HepG2 (cell line): ENCODE data around the gene GCM1. TPM values are rescaled to one million over a fixed set of nuclear protein-coding genes. Genes with fewer than 3 reads are reported as not detected.

Experiments used
- ARID5B ChIP-seq: IDR thresholded peaks from 2 replicates; pipeline ENCODE4 v1.4.0; 2020; ENCODE audit warnings: mild to moderate bottlenecking, missing genetic modification reagents
- CHD2 ChIP-seq: IDR thresholded peaks from 2 replicates; pipeline ENCODE4 v1.6.1; 2011; ENCODE audit warnings: low read depth, low read length, improper control_type of control experiment
- CREM ChIP-seq, 2 experiments: sonication (generic) in 1 of 2; formaldehyde crosslinking in 1 of 2; IDR thresholded peaks; 2 replicates each; pipeline versions ENCODE4 v1.4.0 to v1.6.1; 2016 to 2020; ENCODE audit warnings: antibody characterized with exemption in 1 of 2, mild to moderate bottlenecking in 1 of 2, missing genetic modification reagents in 1 of 2
- EHMT2 ChIP-seq: fragments of 200-600 bp; sonication (generic); IDR thresholded peaks from 2 replicates; pipeline ENCODE4 v1.7.0; 2017; ENCODE audit warnings: antibody characterized with exemption, low read depth, low read length, borderline replicate concordance
- HDAC1 ChIP-seq: sonication (generic); formaldehyde crosslinking; IDR thresholded peaks from 2 replicates; pipeline ENCODE4 v1.5.1; 2020; ENCODE audit warnings: mild to moderate bottlenecking, missing genetic modification reagents
- ISL2 ChIP-seq: sonication (generic); formaldehyde crosslinking; IDR thresholded peaks from 2 replicates; pipeline ENCODE4 v1.5.0; 2020; ENCODE audit warnings: missing genetic modification reagents
- KLF16 ChIP-seq, 2 experiments: sonication (generic) in 1 of 2; formaldehyde crosslinking in 1 of 2; IDR thresholded peaks; 2 replicates each; pipeline versions ENCODE4 v1.6.1 to v1.8.0; 2016 to 2023; ENCODE audit warnings: missing genetic modification reagents in 2 of 2, missing compliant biosample characterization in 1 of 2
- MIXL1 ChIP-seq: IDR thresholded peaks from 2 replicates; pipeline ENCODE4 v1.6.1; 2016
- NBN ChIP-seq: fragments of 450-650 bp; conservative IDR thresholded peaks from 2 replicates; pipeline ENCODE4 v1.6.1; 2017
- NCOA1 ChIP-seq: sonication (generic); formaldehyde crosslinking; IDR thresholded peaks from 2 replicates; pipeline ENCODE4 v1.9.0; 2021; ENCODE audit warnings: missing genetic modification reagents
- PHF21A ChIP-seq: sonication (generic); formaldehyde crosslinking; IDR thresholded peaks from 2 replicates; pipeline ENCODE4 v1.5.0; 2020; ENCODE audit warnings: mild to moderate bottlenecking, missing genetic modification reagents
- POGZ ChIP-seq: sonication (generic); formaldehyde crosslinking; IDR thresholded peaks from 2 replicates; pipeline ENCODE4 v1.4.0; 2020; ENCODE audit warnings: mild to moderate bottlenecking, missing genetic modification reagents
- RFX1 ChIP-seq: fragments of 450-650 bp; IDR thresholded peaks from 2 replicates; pipeline ENCODE4 v1.6.1; 2017
- SOX6 ChIP-seq, 2 experiments: fragments of 450-650 bp in 1 of 2; sonication (generic) in 1 of 2; formaldehyde crosslinking in 1 of 2; IDR thresholded peaks; 2 replicates each; pipeline versions ENCODE4 v1.4.0 to v1.6.1; 2017 to 2020; ENCODE audit warnings: antibody characterized with exemption in 1 of 2, mild to moderate bottlenecking in 1 of 2, missing genetic modification reagents in 1 of 2
- SRSF1 ChIP-seq: fragments of 200-400 bp; formaldehyde crosslinking; optimal IDR thresholded peaks from 2 replicates; pipeline ENCODE3; 2017; ENCODE audit warnings: mild to moderate bottlenecking, low read depth, low read length, moderate library complexity
- STAT5B ChIP-seq: sonication (generic); formaldehyde crosslinking; IDR thresholded peaks from 2 replicates; pipeline ENCODE4 v1.4.0; 2020; ENCODE audit warnings: missing genetic modification reagents
- TFAP4 ChIP-seq: sonication (generic); IDR thresholded peaks from 2 replicates; pipeline ENCODE4 v1.6.1; 2016; ENCODE audit warnings: low read depth, borderline replicate concordance
- ZNF260 ChIP-seq: sonication (generic); formaldehyde crosslinking; IDR thresholded peaks from 2 replicates; pipeline ENCODE4 v1.4.0; 2020; ENCODE audit warnings: missing genetic modification reagents, low read depth, mild to moderate bottlenecking, borderline replicate concordance
- ZNF331 ChIP-seq: sonication (generic); formaldehyde crosslinking; IDR thresholded peaks from 2 replicates; pipeline ENCODE4 v1.4.0; 2020; ENCODE audit warnings: missing genetic modification reagents
- ZNF746 ChIP-seq: sonication (generic); formaldehyde crosslinking; IDR thresholded peaks from 2 replicates; pipeline ENCODE4 v1.8.0; 2022; ENCODE audit warnings: mild to moderate bottlenecking, missing genetic modification reagents
- ZNF782 ChIP-seq: sonication (generic); formaldehyde crosslinking; IDR thresholded peaks from 2 replicates; pipeline ENCODE4 v1.4.0; 2020; ENCODE audit warnings: missing genetic modification reagents, mild to moderate bottlenecking, borderline replicate concordance
- ZNF878 ChIP-seq: sonication (generic); formaldehyde crosslinking; IDR thresholded peaks from 2 replicates; pipeline ENCODE4 v1.8.1; 2023; ENCODE audit warnings: mild to moderate bottlenecking, missing genetic modification reagents, moderate library complexity
- polyA plus RNA-seq, 8 experiments: library from polyadenylated mRNA; depleted of rRNA in 3 of 8; stranded (reverse) in 7 of 8; unstranded in 1 of 8; fragments of >200 nt; fragmentation: Illumina TruSeq in 4 of 8; extraction: Trizol in 4 of 8; gene quantifications; 2 replicates each; pipeline versions ENCODE4 v1.2.1 to v1.2.3, GENCODE V29; 2011 to 2016; ENCODE audit warnings: low read depth in 4 of 8, missing spikeins in 1 of 8, mixed read lengths in 1 of 8; ENCODE audit not compliant: insufficient read depth in 1 of 8
- total RNA-seq, 5 experiments: library from RNA; depleted of rRNA; stranded (reverse); fragments of >200 nt; fragmentation: Illumina TruSeq; extraction: Trizol; gene quantifications; 2 replicates each; pipeline ENCODE4 v1.2.3, GENCODE V29; 2016; ENCODE audit warnings: low read depth in 1 of 5
- TF ChIP-seq, protein P1 (sequence below): sonication (generic); formaldehyde crosslinking; IDR thresholded peaks from 2 replicates; pipeline ENCODE4 v1.5.0; 2020; ENCODE audit warnings: missing genetic modification reagents
- TF ChIP-seq, protein P2 (sequence below): sonication (generic); formaldehyde crosslinking; IDR thresholded peaks from 2 replicates; pipeline ENCODE4 v1.8.1; 2023; ENCODE audit warnings: mild to moderate bottlenecking, inconsistent platforms, moderate library complexity, missing genetic modification reagents, borderline replicate concordance

GCM1 gene
- total and polyA plus RNA-seq, 2 of the 13 experiments (the other 11 are each of a cell fraction or from before 2014, with no cell fraction given): 0.04 to 0.13 TPM

DNA sequence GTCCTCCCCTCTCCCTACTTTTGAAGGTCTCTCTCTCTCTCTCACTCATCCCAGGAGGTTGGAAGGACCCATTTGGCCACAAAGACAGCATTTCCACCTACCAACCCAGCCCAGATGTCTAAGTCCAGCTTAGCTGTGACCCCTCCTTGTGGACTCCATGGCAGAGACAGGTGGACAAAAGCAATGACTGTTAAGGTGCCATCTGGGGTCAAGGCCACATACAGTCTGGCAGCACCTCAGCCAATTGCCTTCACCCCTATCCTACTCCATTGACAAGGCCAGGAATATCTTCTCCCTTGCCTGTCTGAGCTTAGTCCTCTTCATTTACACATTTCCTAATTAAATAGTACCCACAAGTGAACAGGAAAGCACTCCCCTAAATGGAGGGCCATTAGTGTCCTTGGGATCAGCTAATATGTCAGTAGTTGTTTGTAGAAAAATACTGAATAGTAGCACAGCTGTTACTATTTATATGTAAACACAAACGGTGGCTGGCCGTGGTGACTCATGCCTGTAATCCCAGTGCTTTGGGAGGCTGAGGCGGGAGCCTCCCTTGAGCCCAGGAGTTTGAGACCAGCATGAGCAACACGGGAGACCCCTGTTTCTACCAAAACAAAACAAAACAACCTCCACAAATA is 28.8 kb downstream of the GCM1 start (continued):
- TF ChIP-seq EHMT2 (peak; percentile 84; the same call in 1 of the 2 replicates), SOX6 (IDR thresholded peaks at IDR 0.05) (no peak), SOX6 (CRISPR knock-in tag; IDR thresholded peaks at IDR 0.05) (peak; percentile 96), PHF21A (CRISPR knock-in tag) (peak; percentile 67), TFAP4 (peak; percentile 94), ISL2 (0 out of 2 replicates have a peak, but pooled peaks have one; percentile 45), SRSF1 (no peak), RFX1 (peak; percentile 40; the same call in 1 of the 2 replicates), NCOA1 (CRISPR knock-in tag) (no peak), CHD2 (no peak), ZNF746 (CRISPR knock-in tag) (0 out of 2 replicates have a peak, but pooled peaks have one; percentile 9), ZNF782 (CRISPR knock-in tag) (peak; percentile 36; the same call in 1 of the 2 replicates), STAT5B (CRISPR knock-in tag) (no peak), ZNF878 (CRISPR knock-in tag) (peak; percentile 89; the same call in 1 of the 2 replicates), CREM (IDR thresholded peaks at IDR 0.05) (peak; percentile 49), CREM (CRISPR knock-in tag; IDR thresholded peaks at IDR 0.05) (no peak), HDAC1 (peak; percentile 68), POGZ (CRISPR knock-in tag) (peak; percentile 69), MIXL1 (CRISPR knock-in tag) (peak; percentile 77), ZNF260 (no peak), ZNF331 (CRISPR knock-in tag) (0 out of 2 replicates have a peak, but pooled peaks have one; percentile 66), KLF16 (CRISPR knock-in tag; IDR thresholded peaks at IDR 0.05) (0 out of 4 replicates have a peak, but pooled peaks of 1 of the 2 experiments have one; percentile 13), NBN (no peak), ARID5B (CRISPR knock-in tag) (peak; percentile 95)
- TF ChIP-seq, protein P1, sequence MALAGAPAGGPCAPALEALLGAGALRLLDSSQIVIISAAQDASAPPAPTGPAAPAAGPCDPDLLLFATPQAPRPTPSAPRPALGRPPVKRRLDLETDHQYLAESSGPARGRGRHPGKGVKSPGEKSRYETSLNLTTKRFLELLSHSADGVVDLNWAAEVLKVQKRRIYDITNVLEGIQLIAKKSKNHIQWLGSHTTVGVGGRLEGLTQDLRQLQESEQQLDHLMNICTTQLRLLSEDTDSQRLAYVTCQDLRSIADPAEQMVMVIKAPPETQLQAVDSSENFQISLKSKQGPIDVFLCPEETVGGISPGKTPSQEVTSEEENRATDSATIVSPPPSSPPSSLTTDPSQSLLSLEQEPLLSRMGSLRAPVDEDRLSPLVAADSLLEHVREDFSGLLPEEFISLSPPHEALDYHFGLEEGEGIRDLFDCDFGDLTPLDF (CRISPR knock-in tag): no peak
- TF ChIP-seq, protein P2, sequence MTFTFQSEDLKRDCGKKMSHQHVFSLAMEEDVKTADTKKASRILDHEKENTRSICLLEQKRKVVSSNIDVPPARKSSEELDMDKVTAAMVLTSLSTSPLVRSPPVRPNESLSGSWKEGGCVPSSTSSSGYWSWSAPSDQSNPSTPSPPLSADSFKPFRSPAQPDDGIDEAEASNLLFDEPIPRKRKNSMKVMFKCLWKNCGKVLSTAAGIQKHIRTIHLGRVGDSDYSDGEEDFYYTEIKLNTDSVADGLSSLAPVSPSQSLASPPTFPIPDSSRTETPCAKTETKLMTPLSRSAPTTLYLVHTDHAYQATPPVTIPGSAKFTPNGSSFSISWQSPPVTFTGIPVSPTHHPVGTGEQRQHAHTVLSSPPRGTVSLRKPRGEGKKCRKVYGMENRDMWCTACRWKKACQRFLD (CRISPR knock-in tag): no peak
